Natural killer cell (primary cell): ENCODE data around the gene NAA16. TPM values are rescaled to one million over a fixed set of nuclear protein-coding genes. Genes with fewer than 3 reads are reported as not detected.
A peak's percentile ranks its signal among the peaks of the same experiment; 100 is the strongest.

Experiments
- ATAC-seq, 3 donors: fragments of 150-1000 bp in 2 of 3; fragments of 200-7000 bp in 1 of 3; cut with Tn5 transposase; 1 replicate in 1 of 3; 2 replicates in 2 of 3; pipeline ENCODE4 v1.10.0; 2021; ENCODE audit warnings: mild to moderate bottlenecking in 2 of 3, moderate library complexity in 2 of 3
- DNase-seq, 2 donors: peaks; one replicate each; pipeline versions ENCODE4 v3.0.0 to v3.0.0-alpha.2; 2013 to 2021; ENCODE audit warnings: mixed read lengths in 1 of 2
- H3K27ac ChIP-seq: one replicate; pipeline ENCODE4 v1.5.1; 2013; ENCODE audit warnings: mild to moderate bottlenecking, low read length
- H3K27me3 ChIP-seq: one replicate; pipeline ENCODE4 v1.6.1; 2013; ENCODE audit warnings: low read length; ENCODE audit not compliant: control insufficient read depth, insufficient read depth
- H3K36me3 ChIP-seq: one replicate; pipeline ENCODE4 v1.6.1; 2013; ENCODE audit warnings: low read length; ENCODE audit not compliant: control insufficient read depth, insufficient read depth
- H3K4me1 ChIP-seq: one replicate; pipeline ENCODE4 v1.6.1; 2013; ENCODE audit warnings: low read length; ENCODE audit not compliant: control insufficient read depth, insufficient read depth
- H3K4me3 ChIP-seq: one replicate; pipeline ENCODE4 v1.5.1; 2013; ENCODE audit warnings: low read length
- H3K9me3 ChIP-seq: one replicate; pipeline ENCODE4 v1.6.1; 2013; ENCODE audit warnings: low read length; ENCODE audit not compliant: control insufficient read depth, insufficient read depth
- H3K27ac Mint-ChIP-seq, 2 donors: one replicate each; pipeline ENCODE4 v1.8.0; 2022; ENCODE audit warnings: mild to moderate bottlenecking in 2 of 2, mixed read lengths in 2 of 2, moderate library complexity in 1 of 2
- H3K27me3 Mint-ChIP-seq, 2 donors: one replicate each; pipeline ENCODE4 v1.8.0; 2022; ENCODE audit warnings: low read depth in 2 of 2, mixed read lengths in 2 of 2
- H3K36me3 Mint-ChIP-seq: one replicate; pipeline ENCODE4 v1.8.0; 2022; ENCODE audit warnings: mixed read lengths
- H3K4me1 Mint-ChIP-seq, 2 donors: one replicate each; pipeline ENCODE4 v1.8.0; 2022; ENCODE audit warnings: mixed read lengths in 2 of 2
- H3K4me3 Mint-ChIP-seq: one replicate; pipeline ENCODE4 v1.8.0; 2022; ENCODE audit warnings: mild to moderate bottlenecking, moderate library complexity, mixed read lengths
- H3K9me3 Mint-ChIP-seq, 2 donors: one replicate each; pipeline ENCODE4 v1.8.0; 2022; ENCODE audit warnings: mixed read lengths in 2 of 2
- WGBS: methylation state at CpG from one replicate; pipeline ENCODE4 v1.1.7; 2013; ENCODE audit warnings: missing lambda C conversion rate; ENCODE audit not compliant: insufficient coverage; 5-methylcytosine and 5-hydroxymethylcytosine counted together
- intact Hi-C: fragments of 100-400 bp; cut with micrococcal nuclease; formaldehyde crosslinking; loops from one replicate; pipeline ENCODE4 v1.14.2; 2022
- total RNA-seq, 4 donors: library from RNA; stranded (reverse); fragments of 120-200 nt in 1 of 4; gene quantifications; one replicate each; pipeline versions ENCODE4 v1.2.3 to v1.2.4, GENCODE V29; 2013 to 2022
- TF ChIP-seq, protein P1 (sequence below): fragments of 200-600 bp; IDR thresholded peaks from one replicate; pipeline ENCODE4 v1.8.0; 2022; ENCODE audit warnings: antibody characterized with exemption

The NAA16 gene
- total RNA-seq, 3 donors from 2014 or later (not counting 1 experiment from before 2014, with no cell fraction given): 49.4 to 55.3 (median 53.1) TPM

GRCh38 chr13:41361491-41361890 is 50.4 kb downstream of the NAA16 start:
- no peaks in the 10 kb centered on the region for H3K27me3 Mint-ChIP-seq

GRCh38 chr13:41364043-41364442 is 53.0 kb downstream of the NAA16 start:
- H3K27me3 Mint-ChIP-seq: no peaks in the 10 kb centered on the region
- ATAC-seq (no peak), DNase-seq (no peak)
- 100% methylated on average over 1 of the region's 2 CpGs for WGBS
- H3K4me1 Mint-ChIP-seq: peaks cover 7 to 8% of the 10 kb centered on the region in 2 donors
- no peak overlapping the region for H3K4me3 Mint-ChIP-seq
- no peak overlapping the region for H3K27ac ChIP-seq
- H3K27ac Mint-ChIP-seq: no peak overlapping the region
- H3K4me1 ChIP-seq: no peaks in the 10 kb centered on the region
- no peaks in the 10 kb centered on the region for H3K9me3 Mint-ChIP-seq
- peaks cover 42% of the 10 kb centered on the region for H3K36me3 Mint-ChIP-seq
- H3K36me3 ChIP-seq: peaks cover 80% of the 10 kb centered on the region
- TF ChIP-seq, protein P1, sequence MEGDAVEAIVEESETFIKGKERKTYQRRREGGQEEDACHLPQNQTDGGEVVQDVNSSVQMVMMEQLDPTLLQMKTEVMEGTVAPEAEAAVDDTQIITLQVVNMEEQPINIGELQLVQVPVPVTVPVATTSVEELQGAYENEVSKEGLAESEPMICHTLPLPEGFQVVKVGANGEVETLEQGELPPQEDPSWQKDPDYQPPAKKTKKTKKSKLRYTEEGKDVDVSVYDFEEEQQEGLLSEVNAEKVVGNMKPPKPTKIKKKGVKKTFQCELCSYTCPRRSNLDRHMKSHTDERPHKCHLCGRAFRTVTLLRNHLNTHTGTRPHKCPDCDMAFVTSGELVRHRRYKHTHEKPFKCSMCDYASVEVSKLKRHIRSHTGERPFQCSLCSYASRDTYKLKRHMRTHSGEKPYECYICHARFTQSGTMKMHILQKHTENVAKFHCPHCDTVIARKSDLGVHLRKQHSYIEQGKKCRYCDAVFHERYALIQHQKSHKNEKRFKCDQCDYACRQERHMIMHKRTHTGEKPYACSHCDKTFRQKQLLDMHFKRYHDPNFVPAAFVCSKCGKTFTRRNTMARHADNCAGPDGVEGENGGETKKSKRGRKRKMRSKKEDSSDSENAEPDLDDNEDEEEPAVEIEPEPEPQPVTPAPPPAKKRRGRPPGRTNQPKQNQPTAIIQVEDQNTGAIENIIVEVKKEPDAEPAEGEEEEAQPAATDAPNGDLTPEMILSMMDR: no peak
- no peaks in the 10 kb centered on the region for H3K27me3 ChIP-seq
- no peak overlapping the region for H3K4me3 ChIP-seq
- intact Hi-C loops: no loop called here
- no peaks in the 10 kb centered on the region for H3K9me3 ChIP-seq

More at GRCh38 chr13:41361491-41361890, 50.4 kb downstream of the NAA16 start:
- 65% methylated on average over 4 of the region's 5 CpGs for WGBS
- DNase-seq (no peak), ATAC-seq (no peak)
- Mint-ChIP-seq H3K36me3 (peaks cover 37% of the 10 kb centered on the region), H3K27ac (peak overlapping the region in 1 of 2 donors; percentile 19), H3K9me3 (no peaks in the 10 kb centered on the region), H3K4me3 (no peak overlapping the region), H3K4me1 (peaks cover 22% of the 10 kb centered on the region in 2 donors)
- intact Hi-C loops: no loop called here
- Histone ChIP-seq H3K27me3 (no peaks in the 10 kb centered on the region), H3K4me1 (peaks cover 5% of the 10 kb centered on the region), H3K9me3 (no peaks in the 10 kb centered on the region), H3K36me3 (peaks cover 66% of the 10 kb centered on the region), H3K27ac (no peak overlapping the region), H3K4me3 (no peak overlapping the region)
- TF ChIP-seq, protein P1: no peak

GRCh38 chr13:41365631-41366030 is 54.6 kb downstream of the NAA16 start:
- Histone ChIP-seq H3K27me3 (no peaks in the 10 kb centered on the region), H3K36me3 (peaks cover 78% of the 10 kb centered on the region), H3K9me3 (no peaks in the 10 kb centered on the region), H3K4me3 (no peak overlapping the region), H3K27ac (no peak overlapping the region), H3K4me1 (no peaks in the 10 kb centered on the region)
- TF ChIP-seq, protein P1: no peak
- ATAC-seq (no peak), DNase-seq (no peak)
- H3K27ac Mint-ChIP-seq: no peak overlapping the region
- peaks cover 42% of the 10 kb centered on the region for H3K36me3 Mint-ChIP-seq
- peaks cover 8 to 11% of the 10 kb centered on the region in 2 donors for H3K4me1 Mint-ChIP-seq
- H3K27me3 Mint-ChIP-seq: no peaks in the 10 kb centered on the region
- intact Hi-C loops: no loop called here
- no peak overlapping the region for H3K4me3 Mint-ChIP-seq
- no peaks in the 10 kb centered on the region for H3K9me3 Mint-ChIP-seq
- WGBS: 94% methylated on average over 1 of the region's 2 CpGs

- Mint-ChIP-seq H3K9me3 (no peaks in the 10 kb centered on the region), H3K4me3 (no peak overlapping the region), H3K27ac (no peak overlapping the region), H3K4me1 (peaks cover 0 to 4% of the 10 kb centered on the region in 2 donors), H3K27me3 (no peaks in the 10 kb centered on the region), H3K36me3 (peaks cover 17% of the 10 kb centered on the region)
- H3K4me1 ChIP-seq: no peaks in the 10 kb centered on the region
- H3K27me3 ChIP-seq: no peaks in the 10 kb centered on the region
- ATAC-seq (no peak), DNase-seq (no peak)
- 99% methylated on average over 2 of the region's 2 CpGs for WGBS
- peaks cover 72% of the 10 kb centered on the region for H3K36me3 ChIP-seq
- H3K9me3 ChIP-seq: no peaks in the 10 kb centered on the region
- TF ChIP-seq, protein P1: no peak
- H3K4me3 ChIP-seq: no peak overlapping the region
- intact Hi-C loops: no loop called here
- H3K27ac ChIP-seq: no peak overlapping the region
Observed at GRCh38 chr13:41370736-41371135, 59.7 kb downstream of the NAA16 start.
